Activated CD4-positive, alpha-beta T cell treated with anti-CD3 and anti-CD28 coated beads, Interleukin-2, Interleukin-6, amounts not matched to agents 100 ng/mL and 50 ng/mL, durations not matched to agents 16 hours and 8 hours (primary cell): ENCODE data around the gene MGAT5.

Source experiments
- DNase-seq: peaks from one replicate; pipeline ENCODE4 v3.0.0-alpha.2; 2020

MGAT5 gene

DNA sequence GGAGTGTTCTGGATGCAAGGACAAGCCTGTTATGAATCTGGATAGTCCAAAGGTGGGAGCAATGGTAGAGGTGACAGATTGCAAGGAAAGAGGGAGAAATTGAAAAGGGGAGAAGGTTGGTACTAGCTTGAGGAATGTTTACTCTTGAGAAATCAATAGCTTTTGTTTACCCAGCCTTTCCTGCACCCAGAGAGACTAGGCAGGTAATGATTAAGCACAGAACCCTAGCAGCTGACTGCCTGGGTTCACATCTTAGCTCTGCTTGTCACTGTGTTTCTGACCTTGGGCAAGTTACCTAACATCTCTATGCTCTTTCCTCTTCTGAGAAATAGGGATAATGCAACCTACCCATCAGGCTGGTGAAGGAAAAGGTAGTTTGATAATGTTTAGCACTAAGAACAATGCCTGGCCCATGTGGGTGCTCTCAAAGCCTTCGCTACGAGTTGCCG lies 178.6 kb downstream of the MGAT5 start:
- DNase-seq, result no peak

DNA sequence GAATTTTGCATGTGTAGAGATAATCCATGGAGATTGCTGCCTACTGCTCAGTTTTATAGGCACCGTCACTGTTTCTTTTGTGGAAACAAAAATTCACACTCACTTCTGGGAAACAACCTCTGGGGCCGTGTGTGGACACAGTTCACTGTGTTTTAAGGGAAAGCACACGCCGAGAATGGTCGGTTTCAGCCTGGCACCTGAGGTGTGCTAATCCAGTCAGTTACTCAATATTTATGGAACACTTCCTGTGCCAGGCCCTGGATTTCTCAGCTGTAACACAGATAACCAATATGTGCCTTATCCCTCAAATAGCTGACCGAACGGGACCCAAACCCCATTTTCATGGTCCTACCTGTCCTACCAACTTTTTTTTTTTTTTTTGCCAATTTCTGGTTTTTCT lies 179.6 kb downstream of the MGAT5 start:
- DNase-seq, result no peak

DNA sequence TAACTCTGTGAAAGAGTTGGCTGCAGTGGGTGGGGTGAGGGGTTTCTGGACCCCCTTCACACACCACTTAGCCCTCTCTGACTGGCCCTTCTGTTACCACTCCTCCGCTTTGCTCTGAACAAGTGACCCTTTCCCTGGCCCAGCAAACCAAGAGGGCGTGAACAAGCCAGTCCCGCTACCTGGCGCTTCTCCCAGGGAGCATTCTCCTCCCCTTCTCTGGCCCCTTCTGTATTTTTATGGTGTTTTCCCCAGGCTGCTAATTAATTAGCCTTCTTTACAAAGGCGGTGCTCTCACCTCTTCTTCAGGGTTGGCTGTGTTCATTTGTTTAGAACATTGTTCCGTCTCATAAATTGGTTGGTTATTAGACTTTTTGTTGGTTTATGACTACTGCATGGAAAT lies 180.1 kb downstream of the MGAT5 start:
- no peak for DNase-seq

DNA sequence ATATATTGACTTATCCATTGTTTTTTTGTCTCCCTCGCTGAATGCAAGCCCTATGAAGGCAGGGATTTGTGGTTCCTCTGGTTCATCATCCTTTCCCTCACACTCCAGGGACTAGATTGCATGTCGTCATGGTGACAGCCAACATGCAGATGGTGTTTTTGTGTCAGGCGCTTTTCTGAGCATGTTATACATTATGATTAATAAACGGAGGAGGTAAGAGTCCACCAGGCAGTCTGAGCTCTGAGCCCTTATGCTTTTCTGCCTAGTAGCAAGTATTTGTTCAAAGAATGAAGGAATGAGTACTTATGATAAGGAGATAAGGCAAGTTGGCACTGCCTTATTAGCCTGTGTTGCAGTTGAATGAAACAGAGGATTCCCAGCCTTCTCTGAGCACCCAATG lies 181.6 kb downstream of the MGAT5 start:
- no peak for DNase-seq

DNA sequence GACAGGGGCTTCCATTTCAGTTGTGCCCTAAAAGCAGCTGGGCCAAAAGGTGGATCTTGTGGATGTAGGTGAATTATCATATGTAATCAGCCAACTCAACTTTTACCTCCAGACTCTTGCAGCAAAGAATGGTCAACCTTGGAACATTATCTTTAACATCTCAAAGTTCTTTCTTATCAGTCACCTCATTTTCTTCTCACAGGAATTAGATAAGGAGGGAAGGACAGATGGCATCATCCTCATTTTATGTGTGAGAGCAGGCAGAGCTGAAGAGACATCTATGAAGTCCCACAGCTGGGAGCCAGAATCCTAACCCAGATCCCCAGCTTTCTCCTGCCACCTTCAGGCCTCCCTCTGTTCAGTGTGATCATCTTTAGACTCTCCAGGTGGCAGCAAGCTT lies 182.1 kb downstream of the MGAT5 start:
- no peak for DNase-seq

DNA sequence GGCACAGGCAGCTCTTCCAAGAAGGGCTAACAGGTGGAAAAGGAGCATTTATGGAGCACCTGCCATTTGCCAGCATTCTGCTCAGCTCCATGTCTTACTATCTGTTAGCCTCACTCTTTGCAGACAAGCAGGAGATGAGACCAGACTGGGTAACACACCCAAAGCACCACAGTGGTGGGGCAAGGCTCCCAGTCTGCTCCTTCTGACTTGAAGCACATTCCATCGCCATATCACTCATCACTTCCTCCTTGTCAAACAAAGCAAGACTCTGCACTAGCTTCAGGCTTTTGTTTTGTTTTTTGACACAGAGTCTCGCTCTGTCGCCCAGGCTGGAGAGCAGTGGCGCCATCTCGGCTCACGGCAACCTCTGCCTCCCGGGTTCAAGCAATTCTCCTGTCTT lies 182.8 kb downstream of the MGAT5 start:
- no peak for DNase-seq

DNA sequence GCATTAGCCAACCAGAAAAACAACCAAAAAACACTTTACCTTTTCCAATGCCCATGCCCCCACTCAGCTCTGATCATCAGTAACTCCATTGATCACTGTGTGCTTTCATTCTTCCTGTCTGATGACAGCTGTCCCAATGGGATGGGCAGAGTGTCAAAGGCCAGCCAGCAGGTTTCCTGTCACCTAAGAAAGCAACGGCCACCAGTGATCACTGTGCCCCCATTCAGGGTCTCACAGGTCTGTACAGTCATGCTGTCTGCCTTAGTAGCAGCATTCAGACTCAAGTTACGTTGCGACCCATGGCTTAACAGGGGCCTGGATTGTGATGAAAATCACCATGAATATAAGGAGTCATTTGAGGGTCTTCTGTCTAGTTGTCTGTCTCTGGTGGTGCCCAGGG lies 184.5 kb downstream of the MGAT5 start:
- DNase-seq, result no peak

DNA sequence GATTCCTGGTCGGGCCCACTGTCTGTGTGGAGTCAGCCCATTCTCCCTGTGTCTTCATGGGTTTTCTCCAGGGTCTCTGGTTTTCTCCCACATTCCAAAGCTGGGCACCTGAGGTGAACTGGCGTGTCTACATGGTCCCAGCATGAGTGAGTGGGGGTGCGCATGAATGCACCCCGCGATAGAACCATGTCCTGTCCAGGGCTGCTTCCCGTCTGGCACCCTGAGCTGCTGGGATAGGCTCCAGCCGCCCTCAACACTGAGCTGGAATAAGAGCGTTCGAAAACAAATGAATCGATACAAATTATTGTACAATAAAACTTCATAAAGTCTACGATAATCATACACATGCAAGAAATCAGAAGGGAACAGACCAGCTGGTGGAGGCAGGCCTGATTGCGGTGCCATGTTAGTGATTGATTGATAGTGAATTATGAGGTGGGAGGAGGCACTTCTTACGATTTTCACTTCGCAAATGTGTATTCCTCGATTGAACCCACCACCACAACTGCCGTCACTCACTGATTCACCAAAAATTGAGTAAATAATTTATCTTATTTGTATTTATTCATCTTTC lies 186.6 kb downstream of the MGAT5 start:
- no peak for DNase-seq

DNA sequence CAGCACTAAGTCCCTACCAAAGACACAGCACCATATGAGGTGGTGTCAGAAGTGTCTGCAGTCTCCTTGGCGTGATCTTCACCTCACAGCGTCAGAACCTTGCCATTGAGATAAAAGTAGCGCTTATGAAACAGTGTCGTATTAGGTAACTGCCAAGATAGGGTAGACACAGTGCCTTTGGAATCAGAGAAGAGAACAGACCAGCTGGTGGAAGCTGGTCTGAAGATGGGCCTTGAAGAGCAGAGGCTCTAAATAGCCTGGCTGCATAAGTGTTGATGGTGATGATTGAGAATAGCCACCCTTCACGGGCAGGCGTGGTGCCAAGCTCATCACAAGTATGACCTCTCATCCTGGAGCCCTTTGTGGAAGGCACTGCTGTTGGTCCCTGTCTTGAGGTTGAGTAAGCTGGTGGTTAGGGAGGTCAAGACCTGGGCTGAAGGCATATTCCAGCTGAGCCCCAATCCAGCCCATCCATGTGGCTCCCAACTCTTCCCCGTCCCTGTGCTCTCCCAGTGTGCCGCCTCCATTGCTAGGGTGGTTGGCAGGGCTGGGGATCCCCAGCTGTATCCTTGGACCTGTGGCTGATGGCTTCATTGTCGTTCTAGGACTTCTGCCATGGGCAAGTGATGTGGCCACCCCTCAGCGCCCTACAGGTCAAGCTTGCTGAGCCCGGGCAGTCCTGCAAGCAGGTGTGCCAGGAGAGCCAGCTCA lies 187.4 kb downstream of the MGAT5 start:
- DNase-seq, result no peak

DNA sequence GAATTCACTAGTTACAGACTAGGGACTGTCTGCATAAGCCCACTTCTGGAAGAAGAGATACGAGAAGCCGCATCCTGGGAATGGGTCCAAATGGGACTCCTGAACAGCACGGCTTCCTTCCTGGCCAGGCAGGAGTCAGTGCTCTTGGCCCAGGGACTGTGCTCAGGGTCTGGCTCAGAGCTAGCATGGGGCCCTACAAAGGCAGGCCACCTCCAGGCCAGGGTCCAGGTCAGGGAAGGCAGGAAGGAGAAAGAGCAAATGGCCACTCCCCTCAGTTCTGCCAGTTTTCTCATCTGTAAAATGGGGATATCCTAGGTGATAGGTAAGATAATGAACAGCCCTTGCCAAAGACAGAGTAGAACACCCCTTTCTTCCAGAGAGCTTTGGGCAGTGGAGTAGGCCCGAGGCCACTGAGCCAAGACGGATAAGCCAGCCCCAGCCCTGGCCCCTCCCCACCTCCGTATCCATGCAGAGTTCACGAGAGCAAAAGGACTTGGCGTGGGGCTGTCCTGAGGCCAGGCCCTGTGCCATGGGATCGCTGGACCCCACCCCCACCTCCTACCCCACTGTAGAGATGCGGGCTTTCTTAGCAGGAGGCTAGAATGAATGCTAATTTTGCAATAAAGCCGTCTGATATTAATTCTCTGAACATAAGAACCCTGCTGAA lies 190.1 kb downstream of the MGAT5 start:
- no peak for DNase-seq

DNA sequence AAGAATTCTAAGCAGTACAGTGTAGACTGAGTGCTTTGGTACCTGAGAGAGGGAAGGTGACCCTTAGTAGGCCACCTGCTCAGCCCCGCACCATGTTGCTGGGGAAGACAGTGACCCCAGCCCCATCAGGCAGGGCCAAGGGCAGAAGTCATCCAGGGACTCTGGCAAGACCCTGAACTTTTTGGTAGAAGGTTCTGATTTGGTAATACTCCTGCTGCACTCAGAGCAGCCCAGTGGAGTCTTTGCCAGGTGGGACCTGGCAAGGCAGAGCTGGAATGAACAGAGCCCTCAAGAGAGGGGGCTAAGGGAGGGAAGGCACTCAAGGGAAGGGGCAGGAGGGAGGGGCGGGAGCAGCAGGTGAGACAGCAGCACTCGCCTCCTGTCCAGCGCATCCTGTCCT lies 191.2 kb downstream of the MGAT5 start:
- no peak for DNase-seq

DNA sequence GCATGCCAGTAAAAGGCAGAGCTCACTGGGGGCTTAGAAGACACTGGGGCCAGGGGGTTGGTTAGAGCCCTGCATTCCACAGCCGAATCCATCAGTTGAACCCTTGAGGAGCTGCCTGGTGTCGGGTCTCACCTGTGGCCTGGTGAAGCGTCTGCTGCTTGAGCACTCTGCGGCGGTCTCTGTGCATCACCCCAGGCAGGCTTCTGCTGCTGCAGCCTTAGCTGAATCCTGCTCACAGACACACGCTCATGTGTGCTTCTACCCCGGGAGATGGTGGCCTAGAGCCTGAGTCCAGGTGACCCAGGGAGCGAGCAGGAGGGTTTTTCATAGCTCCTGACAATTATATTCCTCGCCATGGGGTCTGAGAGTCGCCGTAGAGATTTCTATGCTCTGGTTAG lies 192.1 kb downstream of the MGAT5 start:
- no peak for DNase-seq

DNA sequence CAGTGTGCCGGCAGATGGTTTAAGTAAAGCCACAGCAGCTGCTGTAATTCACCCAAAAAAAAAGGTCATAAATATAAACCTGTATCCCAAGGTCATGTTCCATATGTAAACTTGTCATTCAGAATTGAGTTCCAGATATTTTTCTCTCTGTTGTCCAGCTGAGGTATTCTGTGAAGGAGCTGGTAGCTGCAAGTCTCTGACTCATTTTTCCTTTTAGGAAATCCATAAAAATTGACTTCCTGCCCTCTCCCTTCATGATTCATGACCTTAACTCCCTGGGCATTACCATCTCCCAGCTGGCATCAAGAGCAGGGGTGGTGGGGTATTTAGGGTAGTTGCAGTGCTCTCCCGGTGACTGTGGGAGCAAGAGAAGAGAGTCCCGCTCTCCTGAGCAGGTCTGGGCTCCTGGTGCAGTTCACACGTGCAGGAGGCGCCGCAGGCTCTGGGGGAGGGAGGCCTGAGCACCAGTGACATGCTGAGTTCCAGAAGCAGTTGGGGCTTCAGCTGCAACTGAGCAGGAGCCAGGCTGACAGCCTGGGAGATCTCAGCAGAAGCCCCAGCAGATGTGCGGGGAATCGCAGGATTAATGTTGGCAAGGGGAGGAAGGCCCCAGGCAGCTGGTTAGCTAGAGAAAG lies 192.6 kb downstream of the MGAT5 start:
- no peak for DNase-seq

DNA sequence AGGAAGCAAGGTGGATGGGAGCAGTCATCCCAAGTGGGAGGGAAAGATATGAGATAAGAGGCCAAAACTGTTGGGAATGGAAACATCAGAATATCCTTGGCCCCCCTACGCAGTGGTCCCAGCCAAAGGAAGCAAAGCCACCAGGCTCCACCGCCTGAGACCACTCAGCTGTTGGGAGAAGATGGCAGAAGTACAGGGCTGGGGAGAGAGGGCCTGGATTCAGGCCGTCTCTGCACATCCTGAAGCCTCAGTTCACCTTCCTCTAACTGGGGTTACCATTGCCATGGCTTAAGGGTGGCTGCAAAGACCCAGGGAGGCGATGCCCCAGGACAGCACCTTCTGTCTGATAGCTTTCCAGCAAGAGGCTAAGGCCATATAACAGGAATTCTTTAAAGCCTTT lies 193.8 kb downstream of the MGAT5 start:
- DNase-seq, result no peak

DNA sequence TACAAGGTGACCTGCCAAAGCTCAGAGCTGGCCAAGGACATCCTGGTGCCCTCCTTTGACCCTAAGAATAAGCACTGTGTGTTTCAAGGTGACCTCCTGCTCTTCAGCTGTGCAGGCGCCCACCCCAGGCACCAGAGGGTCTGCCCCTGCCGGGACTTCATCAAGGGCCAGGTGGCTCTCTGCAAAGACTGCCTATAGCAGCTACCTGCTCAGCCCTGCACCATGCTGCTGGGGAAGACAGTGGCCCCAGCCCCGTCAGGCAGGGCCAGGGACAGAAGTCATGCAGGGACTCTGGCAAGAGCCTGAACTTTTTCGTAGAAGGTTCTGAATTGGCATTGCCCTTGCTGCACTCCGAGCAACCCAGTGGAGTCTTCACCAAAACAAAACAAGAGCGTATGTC lies 194.8 kb downstream of the MGAT5 start:
- DNase-seq, result no peak

DNA sequence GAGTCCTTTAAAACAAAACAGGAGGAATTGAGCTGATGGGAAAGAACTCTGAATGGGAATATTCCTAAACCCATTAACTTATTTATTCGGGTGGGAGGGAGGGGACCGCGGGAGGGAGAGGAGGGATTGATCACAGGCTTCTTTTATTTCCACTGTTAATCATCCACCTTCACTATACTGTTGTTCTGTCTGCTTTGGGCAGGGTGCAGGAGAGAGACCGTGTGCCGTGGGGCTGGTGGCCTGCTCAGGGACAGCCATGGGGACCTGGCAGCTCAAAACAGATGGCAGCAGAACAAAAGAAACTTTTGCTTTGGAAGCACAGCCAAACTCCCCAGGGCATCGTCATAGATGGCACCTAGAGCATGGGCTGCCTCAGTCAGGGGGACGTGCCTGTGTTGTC lies 195.3 kb downstream of the MGAT5 start:
- no peak for DNase-seq

DNA sequence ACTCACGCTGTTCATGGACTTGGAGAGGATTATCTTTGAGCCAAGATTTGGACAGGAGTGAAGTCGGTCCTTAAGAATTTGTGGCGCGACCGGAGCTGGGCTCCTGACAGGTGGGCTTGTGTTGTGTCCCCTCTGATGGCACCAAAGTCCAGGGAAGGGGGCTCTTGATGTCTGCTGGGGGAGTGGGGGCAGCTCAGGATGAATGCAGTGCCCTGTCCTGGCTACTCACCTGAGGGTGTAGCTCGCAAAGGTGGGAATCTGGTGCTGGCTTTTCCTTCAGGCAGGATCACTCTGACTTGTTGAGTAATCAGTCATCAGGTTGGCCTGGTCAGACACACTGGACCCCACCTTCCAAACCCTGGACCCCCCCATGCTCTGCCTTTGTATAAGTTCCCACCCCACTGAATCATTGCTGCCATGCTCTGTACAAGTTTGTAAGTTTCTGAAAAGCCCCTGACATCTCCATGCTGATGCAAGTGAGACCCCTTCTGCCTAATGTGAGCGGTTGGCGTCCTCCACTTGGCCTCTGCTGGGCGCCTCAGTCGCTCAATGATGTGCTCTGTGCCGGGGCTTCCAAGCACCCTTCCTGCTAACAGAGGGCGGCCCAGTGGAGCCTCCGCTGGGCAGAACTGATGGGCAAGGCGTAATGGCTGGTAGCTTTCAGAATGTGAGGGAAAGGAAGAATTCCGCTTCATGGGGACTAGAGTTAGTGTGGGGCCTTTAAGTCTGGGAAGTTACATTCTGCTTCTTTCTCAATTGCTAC lies 196.1 kb downstream of the MGAT5 start:
- DNase-seq, result no peak

DNA sequence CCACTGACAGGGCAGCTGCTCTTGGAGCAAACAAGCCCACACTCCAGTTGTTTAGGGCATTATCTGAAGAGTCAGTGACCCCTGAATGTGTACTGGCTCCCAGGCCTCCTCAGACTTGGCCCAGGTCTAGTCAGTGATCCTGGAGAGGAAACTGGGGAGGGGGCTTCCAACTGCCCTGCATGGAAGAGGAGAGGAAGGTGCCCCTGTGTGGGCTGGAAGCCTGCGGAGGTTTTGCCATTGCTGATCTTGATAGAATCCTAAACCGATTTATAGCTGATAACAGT lies 197.4 kb downstream of the MGAT5 start:
- DNase-seq, result no peak

DNA sequence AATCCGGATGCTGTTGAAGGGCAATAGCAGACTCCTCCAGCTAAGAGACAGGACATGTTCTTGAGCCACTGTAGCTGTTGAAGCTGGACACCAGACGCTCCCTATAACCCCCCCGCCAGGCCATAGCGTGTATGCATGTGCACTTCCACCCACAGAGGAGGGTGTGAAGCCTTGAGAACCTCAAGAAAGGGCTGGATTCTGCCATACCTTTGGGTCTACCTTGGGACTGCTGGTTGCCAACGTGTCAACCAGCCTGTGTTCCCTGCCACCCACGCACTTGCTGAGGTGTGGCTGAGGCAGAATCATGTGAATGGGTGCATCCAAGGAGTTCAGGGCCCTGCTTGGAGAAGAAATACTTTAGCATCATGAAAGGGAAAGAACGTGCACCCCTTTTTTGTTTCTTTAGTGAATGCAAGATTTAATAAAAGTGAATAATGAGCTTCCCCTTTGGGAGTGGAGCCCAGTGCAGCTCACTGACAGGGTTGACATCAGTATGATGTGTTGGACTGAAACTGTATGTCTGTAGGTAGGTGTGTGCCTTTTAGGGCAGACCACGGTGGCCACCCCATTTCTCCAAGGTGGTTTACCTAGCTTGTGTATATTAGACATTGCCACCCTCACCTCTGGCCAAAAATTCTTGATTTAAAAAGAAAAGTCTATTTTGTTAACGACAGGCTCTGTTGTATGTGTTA lies 198.3 kb downstream of the MGAT5 start:
- no peak for DNase-seq

DNA sequence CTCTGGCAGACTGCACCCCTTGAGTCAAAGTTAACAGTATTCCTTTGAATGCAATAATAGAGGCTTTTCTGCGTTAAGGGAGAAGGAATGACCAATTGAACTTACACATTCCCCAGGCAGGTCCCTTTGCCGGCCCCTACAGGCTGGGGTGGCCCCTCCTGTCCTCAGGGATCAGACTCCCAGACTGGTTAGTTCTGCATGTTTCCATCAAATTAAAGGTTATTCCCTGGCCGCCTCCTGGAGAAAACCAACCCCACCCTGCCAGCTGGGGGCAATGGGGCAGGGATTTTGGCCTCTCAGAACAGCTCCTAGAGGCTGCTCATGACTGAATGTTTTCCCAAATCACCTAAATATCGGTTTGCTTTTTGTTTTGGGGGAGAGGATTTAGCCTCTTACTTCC lies 199.6 kb downstream of the MGAT5 start:
- DNase-seq, result no peak

DNA sequence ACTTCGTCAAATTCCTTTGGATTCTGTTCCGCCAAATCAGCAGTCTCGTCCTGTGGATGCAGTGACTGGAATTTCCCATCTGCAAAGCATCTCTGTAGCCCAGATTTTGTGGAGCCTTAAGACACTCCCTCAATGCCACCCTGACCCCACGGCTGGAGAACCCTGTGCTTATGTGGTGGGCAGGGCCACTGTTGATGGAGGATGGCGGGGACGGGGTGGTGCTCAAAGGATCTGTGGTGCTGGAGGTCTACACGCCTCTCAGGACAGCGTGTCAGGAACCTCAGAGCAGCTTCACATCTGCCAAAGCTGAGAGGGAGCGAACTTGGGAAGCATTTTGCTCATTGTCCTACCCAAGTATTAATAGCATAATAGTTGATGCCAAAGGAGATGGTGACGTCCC lies 200.1 kb downstream of the MGAT5 start:
- DNase-seq, result no peak

DNA sequence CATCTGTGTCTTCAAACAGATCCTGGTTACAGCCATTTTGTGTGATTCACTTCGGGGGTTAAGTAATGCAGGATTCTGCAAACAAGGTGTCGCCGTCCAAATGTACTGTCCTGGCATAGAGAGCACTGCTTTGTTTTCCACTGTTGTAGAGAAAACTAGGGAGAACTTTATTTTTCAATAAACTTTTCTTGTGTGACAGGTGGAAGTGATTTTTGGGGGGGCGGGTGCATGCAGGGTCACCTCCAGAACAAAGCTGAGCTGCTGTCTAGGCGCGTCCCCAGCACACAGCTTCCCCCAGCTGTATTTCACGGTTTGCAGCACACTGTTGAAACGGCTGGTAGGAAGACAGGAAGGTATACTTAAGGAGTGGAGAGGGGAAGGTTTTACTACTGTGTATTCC lies 200.6 kb downstream of the MGAT5 start:
- DNase-seq, result no peak

DNA sequence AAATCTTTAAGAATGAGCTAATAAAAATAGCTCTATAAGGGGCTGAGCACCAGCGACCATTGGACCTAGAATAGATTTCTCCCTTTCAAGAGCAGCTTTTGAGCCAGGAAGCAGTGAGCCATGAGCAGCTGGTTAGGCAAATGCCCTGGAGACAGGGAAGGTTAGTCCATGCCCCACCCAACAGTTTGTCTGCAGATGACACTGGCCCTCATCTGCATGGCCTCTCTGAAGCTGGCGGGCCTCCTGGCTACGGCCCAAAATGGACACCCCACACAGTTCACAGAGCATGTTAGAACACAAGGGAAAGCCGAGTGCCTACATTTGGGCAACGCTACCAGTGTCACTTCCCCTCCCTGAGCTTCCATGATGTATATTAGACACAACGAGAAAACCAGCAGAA lies 201.1 kb downstream of the MGAT5 start:
- DNase-seq, result no peak
